SK-N-SH (cell line): ENCODE results near the gene CLIP3. TPM values are rescaled to one million over a fixed set of nuclear protein-coding genes. Genes with fewer than 3 reads are reported as not detected.

Experiments used
- CTCF ChIA-PET: fragments of 300-600, 350-600 bp; formaldehyde crosslinking; extraction: SDS; loops from one replicate; lab custom pipeline; 2021; lab: Yijun Ruan, JAX
- POLR2A ChIA-PET: fragments of 350-600 bp; sonication (Branson Sonifier 250); formaldehyde crosslinking; extraction: SDS; loops from one replicate; lab custom pipeline; 2020; ENCODE audit warnings: antibody characterized with exemption, inconsistent platforms; lab: Yijun Ruan, JAX
- DNase-seq: peaks from one replicate; pipeline ENCODE4 v3.0.0; 2012
- H2AFZ ChIP-seq: fragments of 200-600 bp; sonication (generic); 2 replicates; pipeline ENCODE4 v1.8.1; 2016; ENCODE audit warnings: antibody characterized with exemption, mild to moderate bottlenecking, low read depth
- H3F3A ChIP-seq: fragments of 200-600 bp; sonication (generic); replicated peaks from 2 replicates; pipeline ENCODE3; 2016; ENCODE audit warnings: antibody characterized with exemption, mild to moderate bottlenecking; ENCODE audit not compliant: insufficient read depth
- H3K27ac ChIP-seq, 2 experiments: fragments of 200-500 bp in 1 of 2; fragments of 200-600 bp in 1 of 2; sonication (Bioruptor generic) in 1 of 2; sonication (generic), shearing (Covaris generic) in 1 of 2; 2 replicates each; pipeline versions ENCODE4 v1.5.1 to v1.6.1; 2014 to 2016; ENCODE audit warnings: low read depth in 2 of 2, inconsistent platforms in 1 of 2, low read length in 1 of 2, mild to moderate bottlenecking in 1 of 2, mixed read lengths in 1 of 2
- H3K27me3 ChIP-seq: fragments of 200-600 bp; sonication (generic), shearing (Covaris generic); 2 replicates; pipeline ENCODE4 v1.6.1; 2016; ENCODE audit warnings: mixed run types; ENCODE audit not compliant: insufficient read depth
- H3K36me3 ChIP-seq, 2 experiments: fragments of 200-500 bp in 1 of 2; fragments of 200-600 bp in 1 of 2; sonication (Bioruptor generic) in 1 of 2; sonication (generic) in 1 of 2; replicated peaks in 1 of 2; 2 replicates each; pipeline versions ENCODE3 to v1.5.1; 2014 to 2016; ENCODE audit warnings: low read length in 1 of 2, mild to moderate bottlenecking in 1 of 2; ENCODE audit not compliant: insufficient read depth in 2 of 2, control insufficient read depth in 1 of 2
- H3K4me1 ChIP-seq, 2 experiments: fragments of 200-500 bp in 1 of 2; fragments of 200-600 bp in 1 of 2; sonication (Bioruptor generic) in 1 of 2; sonication (generic), shearing (Covaris generic) in 1 of 2; 2 replicates each; pipeline versions ENCODE4 v1.5.1 to v1.6.1; 2014 to 2016; ENCODE audit warnings: low read depth in 1 of 2, low read length in 1 of 2, mixed run types in 1 of 2; ENCODE audit not compliant: insufficient read depth in 2 of 2, control insufficient read depth in 1 of 2
- H3K4me2 ChIP-seq: fragments of 200-600 bp; sonication (generic), shearing (Covaris generic); 2 replicates; pipeline ENCODE4 v1.6.1; 2017; ENCODE audit warnings: mixed run types
- H3K4me3 ChIP-seq, 2 experiments: fragments of 200-500 bp in 1 of 2; fragments of 200-600 bp in 1 of 2; sonication (Bioruptor generic) in 1 of 2; sonication (generic), shearing (Covaris generic) in 1 of 2; 2 replicates each; pipeline versions ENCODE4 v1.5.1 to v1.8.1; 2014 to 2016; ENCODE audit warnings: low read depth in 2 of 2, inconsistent platforms in 1 of 2, low read length in 1 of 2, mild to moderate bottlenecking in 1 of 2, mixed read lengths in 1 of 2, moderate library complexity in 1 of 2
- H3K79me2 ChIP-seq: fragments of 200-600 bp; sonication (generic); 2 replicates; pipeline ENCODE4 v1.8.1; 2017; ENCODE audit warnings: mild to moderate bottlenecking; ENCODE audit not compliant: insufficient read depth
- H3K9ac ChIP-seq: fragments of 200-600 bp; sonication (generic); 2 replicates; pipeline ENCODE4 v1.6.1; 2017; ENCODE audit warnings: mixed run types
- H3K9me2 ChIP-seq: fragments of 200-600 bp; sonication (generic); 2 replicates; pipeline ENCODE4 v1.6.1; 2017; ENCODE audit warnings: mixed run types
- H3K9me3 ChIP-seq: fragments of 200-600 bp; sonication (generic); 2 replicates; pipeline ENCODE4 v1.6.1; 2017; ENCODE audit warnings: mixed run types, mild to moderate bottlenecking, moderate library complexity
- H4K20me1 ChIP-seq: fragments of 200-600 bp; sonication (generic); 2 replicates; pipeline ENCODE4 v1.6.1; 2017; ENCODE audit warnings: mild to moderate bottlenecking, mixed run types; ENCODE audit not compliant: insufficient read depth
- CTCF ChIP-seq: fragments of 200-600 bp; sonication (generic); IDR thresholded peaks from 2 replicates; pipeline ENCODE4 v1.6.1; 2017; ENCODE audit warnings: antibody characterized with exemption, mild to moderate bottlenecking, moderate library complexity
- EP300 ChIP-seq, 2 experiments: IDR thresholded peaks; 2 replicates each; pipeline versions ENCODE4 v1.4.0 to v1.6.1; 2012; ENCODE audit warnings: borderline replicate concordance in 1 of 2, low read depth in 1 of 2, low read length in 1 of 2
- EZH2phosphoT487 ChIP-seq: fragments of 200-600 bp; sonication (generic); IDR thresholded peaks from 2 replicates; pipeline ENCODE4 v1.6.1; 2017; ENCODE audit warnings: low read depth, mixed run types, mild to moderate bottlenecking, antibody characterized with exemption, moderate library complexity, borderline replicate concordance
- MEF2A ChIP-seq: IDR thresholded peaks from 2 replicates; pipeline ENCODE4 v1.4.0; 2012; ENCODE audit warnings: low read depth, borderline replicate concordance
- NRF1 ChIP-seq: IDR thresholded peaks from 2 replicates; pipeline ENCODE4 v1.6.1; 2012; ENCODE audit warnings: low read depth, mild to moderate bottlenecking, low read length
- POLR2AphosphoS5 ChIP-seq: IDR thresholded peaks from 2 replicates; pipeline ENCODE4 v1.6.1; 2012; ENCODE audit warnings: low read depth, low read length
- RAD21 ChIP-seq: IDR thresholded peaks from 2 replicates; pipeline ENCODE4 v1.6.1; 2012; ENCODE audit warnings: mild to moderate bottlenecking, low read length
- RCOR1 ChIP-seq: fragments of 150-350 bp; IDR thresholded peaks from 2 replicates; pipeline ENCODE4 v1.6.1; 2017; ENCODE audit warnings: antibody characterized with exemption, low read length
- RFX5 ChIP-seq: IDR thresholded peaks from 2 replicates; pipeline ENCODE4 v1.6.1; 2012; ENCODE audit warnings: mild to moderate bottlenecking, improper control_type of control experiment, low read length
- RXRA ChIP-seq: IDR thresholded peaks from 2 replicates; pipeline ENCODE4 v1.4.0; 2012; ENCODE audit warnings: low read depth, mild to moderate bottlenecking, borderline replicate concordance
- SIN3A ChIP-seq: IDR thresholded peaks from 2 replicates; pipeline ENCODE4 v1.6.1; 2012; ENCODE audit warnings: low read depth, mild to moderate bottlenecking, low read length, moderate library complexity, borderline replicate concordance
- SMC3 ChIP-seq: IDR thresholded peaks from 2 replicates; pipeline ENCODE4 v1.6.1; 2012; ENCODE audit warnings: low read depth, low read length, improper control_type of control experiment
- TAF1 ChIP-seq: IDR thresholded peaks from 2 replicates; pipeline ENCODE4 v1.6.1; 2012; ENCODE audit warnings: low read depth, mild to moderate bottlenecking, low read length, moderate library complexity, borderline replicate concordance
- TCF12 ChIP-seq: IDR thresholded peaks from 2 replicates; pipeline ENCODE4 v1.4.0; 2012
- USF1 ChIP-seq: IDR thresholded peaks from 2 replicates; pipeline ENCODE4 v1.4.0; 2012; ENCODE audit warnings: low read depth, borderline replicate concordance
- whole genome bisulfite sequencing: methylation state at CpG from one replicate; pipeline ENCODE4 v1.1.6; 2017; ENCODE audit warnings: low lambda C conversion rate; 5-methylcytosine and 5-hydroxymethylcytosine counted together
- polyA plus RNA-seq, 3 experiments: library from polyadenylated mRNA; depleted of rRNA; stranded (reverse); fragments of >200 nt; gene quantifications; 2 replicates each; pipeline ENCODE4 v1.2.3, GENCODE V29; 2012
- TF ChIP-seq, protein P1 (sequence below): IDR thresholded peaks from 2 replicates; pipeline ENCODE4 v1.4.0; 2012; ENCODE audit warnings: low read depth

The CLIP3 gene
- polyA plus RNA-seq, 1 of the 3 experiments (the other 2 are of a cell fraction) = 13.1 TPM

DNA sequence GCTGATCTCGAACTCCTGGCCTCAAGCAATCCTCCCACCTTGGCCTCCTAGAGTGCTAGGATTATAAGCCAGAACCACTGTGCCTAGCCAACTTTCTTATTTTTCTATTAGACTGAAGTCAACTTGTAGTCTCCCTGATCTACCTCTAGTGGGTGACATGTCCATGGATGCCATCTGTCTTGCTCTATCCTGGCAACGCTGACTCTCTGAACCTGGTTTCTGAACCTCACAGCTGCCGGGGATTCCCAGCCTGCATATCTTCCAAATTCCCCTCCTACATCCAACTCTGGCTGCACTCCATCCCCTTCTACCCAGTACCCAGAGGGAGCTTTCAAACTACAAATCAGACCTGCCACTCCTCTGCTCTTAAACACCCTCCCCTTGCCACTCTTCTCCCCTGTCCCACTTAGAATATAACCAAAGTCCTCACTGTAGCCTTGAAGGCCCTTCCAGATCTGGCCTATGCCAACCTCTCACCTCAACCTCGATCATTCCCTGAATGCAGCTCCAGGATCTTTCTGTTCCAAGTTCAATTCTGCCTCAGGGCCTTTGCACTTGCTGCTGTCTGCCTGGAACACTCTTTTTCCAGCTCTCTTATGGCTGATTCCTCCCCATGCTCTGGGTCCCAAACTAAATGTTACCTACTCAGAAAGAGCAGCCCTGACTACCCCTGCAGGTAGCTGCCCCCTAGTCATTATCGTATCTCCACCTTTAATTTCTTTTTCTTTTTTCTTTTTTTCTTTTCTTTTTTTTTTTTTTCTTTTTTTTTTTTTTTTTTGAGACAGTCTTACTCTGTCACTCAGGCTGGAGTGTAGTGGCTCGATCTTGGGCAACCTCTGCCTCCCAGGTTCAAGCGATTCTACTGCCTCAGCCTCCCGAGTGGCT, 2.2 kb downstream of the CLIP3 start:
- TF ChIP-seq RCOR1 (no peak), EP300 (IDR thresholded peaks at IDR 0.05; ENCODE audit: borderline replicate concordance in 1 of 2, low read depth in 1 of 2, low read length in 1 of 2) (no peak), RFX5 (no peak), POLR2AphosphoS5 (no peak), SIN3A (no peak), MEF2A (no peak), RAD21 (peak; percentile 24; the same call in 1 of the 2 replicates), CTCF (peak; percentile 7; the same call in 1 of the 2 replicates)
- TF ChIP-seq, protein P1, sequence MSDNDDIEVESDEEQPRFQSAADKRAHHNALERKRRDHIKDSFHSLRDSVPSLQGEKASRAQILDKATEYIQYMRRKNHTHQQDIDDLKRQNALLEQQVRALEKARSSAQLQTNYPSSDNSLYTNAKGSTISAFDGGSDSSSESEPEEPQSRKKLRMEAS = no peak
- Histone ChIP-seq H3K27ac (no peak overlapping the region), H4K20me1 (no peaks in the 10 kb centered on the region), H3F3A (peaks cover 2% of the 10 kb centered on the region), H3K27me3 (no peaks in the 10 kb centered on the region), H3K36me3 (peaks cover 0 to 12% of the 10 kb centered on the region in 2 experiments), H3K4me3 (no peak overlapping the region), H3K4me2 (no peak overlapping the region), H3K9ac (no peak overlapping the region), H2AFZ (no peak overlapping the region), H3K79me2 (0 out of 2 replicates have a peak, but pooled peaks cover 5% of the 10 kb centered on the region), H3K9me3 (no peaks in the 10 kb centered on the region), H3K4me1 (peaks cover 0 to 3% of the 10 kb centered on the region in 2 experiments; a peak in 1 of 4 replicates), H3K9me2 (no peaks in the 10 kb centered on the region)
- ChIA-PET CTCF (interaction anchor here (1.3 to 1.5 kb wide), 2 partner anchors 16 to 36 kb away, joined by 3 read pairs; partner anchors contain the start of genes ALKBH6 and SDHAF1), POLR2A (no interaction called here)
- DNase-seq = peak; percentile 34
- 89% methylated on average over 8 of the region's 8 CpGs for WGBS

- peak; percentile 11 for DNase-seq
- Histone ChIP-seq H4K20me1 (no peaks in the 10 kb centered on the region), H2AFZ (no peak overlapping the region), H3K36me3 (peaks cover 1 to 20% of the 10 kb centered on the region in 2 experiments), H3F3A (peaks cover 2% of the 10 kb centered on the region), H3K9ac (no peak overlapping the region), H3K27ac (no peak overlapping the region), H3K4me2 (no peak overlapping the region), H3K27me3 (no peaks in the 10 kb centered on the region), H3K9me2 (no peaks in the 10 kb centered on the region), H3K9me3 (no peaks in the 10 kb centered on the region), H3K79me2 (0 out of 2 replicates have a peak, but pooled peaks cover 5% of the 10 kb centered on the region), H3K4me1 (peaks cover 0 to 3% of the 10 kb centered on the region in 2 experiments; a peak in 1 of 4 replicates), H3K4me3 (no peak overlapping the region)
- TF ChIP-seq TCF12 (no peak), SMC3 (no peak), NRF1 (no peak), EZH2phosphoT487 (no peak), USF1 (no peak), TAF1 (no peak), POLR2AphosphoS5 (no peak), RXRA (no peak)
- ChIA-PET CTCF (interaction anchor here (0.6 to 1.1 kb wide), 2 partner anchors 73 to 146 kb away, joined by 3 read pairs; no protein-coding TSS in a partner anchor), POLR2A (interaction anchor here (0.6 kb wide), 1 partner anchor 11 kb away, joined by 6 read pairs; no protein-coding TSS in a partner anchor)
- WGBS = 90% methylated on average over 10 of the region's 10 CpGs
These were observed 4.2 kb downstream of the CLIP3 start for GRCh38 chr19:36028313-36029041.
